Measurements from ENCODE around the gene ZNF107. TPM values are rescaled to one million over a fixed set of nuclear protein-coding genes. Genes with fewer than 3 reads are reported as not detected.

Gene ZNF107
- total and polyA plus RNA-seq, 2 of the 4 experiments (the other 2 are of a cell fraction) = 2.0 to 2.5 TPM

- Histone ChIP-seq H2AFZ (replicated peaks; ENCODE audit: low read length, poor library complexity) (no peak overlapping the region), H2BK120ac (ENCODE audit: low read depth, low read length) (no peak overlapping the region), H2BK15ac (ENCODE audit: low read depth, low read length) (no peak overlapping the region), H3K79me1 (ENCODE audit: low read depth in 1 of 2, low read length in 2 of 2) (no peaks in the 10 kb centered on the region), H3K27ac (ENCODE audit: insufficient read depth, low read length) (no peak overlapping the region), H4K20me1 (ENCODE audit: insufficient read depth, low read length) (no peaks in the 10 kb centered on the region), H4K5ac (ENCODE audit: low read depth, low read length) (no peak overlapping the region), H3K18ac (ENCODE audit: low read depth, low read length) (no peak overlapping the region), H3K23ac (ENCODE audit: low read depth, low read length) (no peak overlapping the region), H3K4me1 (ENCODE audit: control insufficient read depth, insufficient read depth, low read length) (no peaks in the 10 kb centered on the region), H3K4ac (ENCODE audit: low read depth, low read length) (no peak overlapping the region), H3K56ac (ENCODE audit: extremely low read depth, insufficient read depth, low read length) (no peak overlapping the region), H3K27me3 (ENCODE audit: control insufficient read depth, insufficient read depth, low read length) (no peaks in the 10 kb centered on the region), H3K36me3 (ENCODE audit: control insufficient read depth, insufficient read depth, low read length) (no peaks in the 10 kb centered on the region), H3K9ac (ENCODE audit: low read depth, low read length) (no peak overlapping the region), H3K9me1 (ENCODE audit: insufficient read depth, low read length) (no peaks in the 10 kb centered on the region), H4K8ac (ENCODE audit: low read depth in 2 of 2, low read length in 2 of 2) (no peak overlapping the region), H3K4me2 (ENCODE audit: low read depth, low read length) (no peak overlapping the region), H3K4me3 (ENCODE audit: insufficient read depth, low read depth, low read length) (no peak overlapping the region), H3K9me3 (ENCODE audit: control insufficient read depth, insufficient read depth, low read length) (no peaks in the 10 kb centered on the region), H3K14ac (replicated peaks; ENCODE audit: low read depth, low read length) (no peak overlapping the region), H2BK5ac (ENCODE audit: low read depth, low read length, poor library complexity, severe bottlenecking) (no peak overlapping the region), H4K91ac (ENCODE audit: insufficient read depth, low read depth, low read length) (no peak overlapping the region), H2BK20ac (ENCODE audit: low read depth, low read length) (no peak overlapping the region), H2AK5ac (ENCODE audit: low read depth, low read length) (no peak overlapping the region), H2AK9ac (replicated peaks; ENCODE audit: low read depth, low read length, poor library complexity) (no peak overlapping the region)
- in situ Hi-C loops (cut with MboI; ENCODE audit: low sequenced_read_pairs) (no loop called here), intact Hi-C loops (cut with micrococcal nuclease) (no loop called here), dilution Hi-C loops (cut with HindIII; ENCODE audit: low sequenced_read_pairs, unreplicated experiment) (no loop called here)
- TF ChIP-seq CHD1 (IDR thresholded peaks at IDR 0.05; ENCODE audit: low read depth, low read length) = no peak
- TF ChIP-seq, protein P1, sequence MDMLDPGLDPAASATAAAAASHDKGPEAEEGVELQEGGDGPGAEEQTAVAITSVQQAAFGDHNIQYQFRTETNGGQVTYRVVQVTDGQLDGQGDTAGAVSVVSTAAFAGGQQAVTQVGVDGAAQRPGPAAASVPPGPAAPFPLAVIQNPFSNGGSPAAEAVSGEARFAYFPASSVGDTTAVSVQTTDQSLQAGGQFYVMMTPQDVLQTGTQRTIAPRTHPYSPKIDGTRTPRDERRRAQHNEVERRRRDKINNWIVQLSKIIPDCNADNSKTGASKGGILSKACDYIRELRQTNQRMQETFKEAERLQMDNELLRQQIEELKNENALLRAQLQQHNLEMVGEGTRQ (IDR thresholded peaks at IDR 0.05; ENCODE audit: low read depth, low read length) = no peak
- no peak for TF ChIP-seq RAD21 (IDR thresholded peaks at IDR 0.05; ENCODE audit: low read length)
- TF ChIP-seq RCOR1 (IDR thresholded peaks at IDR 0.05; ENCODE audit: insufficient replicate concordance, low read length) = no peak
- TF ChIP-seq POLR2A (IDR thresholded peaks at IDR 0.05; ENCODE audit: low read depth, low read length) = no peak
- TF ChIP-seq ELK1 (IDR thresholded peaks at IDR 0.05; ENCODE audit: borderline replicate concordance, low read depth, low read length) = no peak
- no peak for TF ChIP-seq RFX5 (IDR thresholded peaks at IDR 0.05; ENCODE audit: low read depth, low read length)
- ChIA-PET CTCF (interaction anchor here (1.0 kb wide), 1 partner anchor 8 kb away, joined by 3 read pairs; no protein-coding TSS in a partner anchor), POLR2A (ENCODE audit: unreplicated experiment) (no interaction called here)
- ATAC-seq (ENCODE audit: low read depth) (no peak), DNase-seq (no peak)
- BruUV-seq (replicated peaks) = no TSS peak
- WGBS, 2 experiments (ENCODE audit: extremely low coverage in 2 of 2, insufficient read length in 1 of 2) = no CpG with 5 or more reads among the region's 2 CpGs
Observed at GRCh38 chr7:64753032-64753431, 87.1 kb downstream of the ZNF107 start.
